IMR-90 (cell line): Measurements from ENCODE around the gene TES. TPM values are rescaled to one million over a fixed set of nuclear protein-coding genes. Genes with fewer than 3 reads are reported as not detected.

Source experiments
- ATAC-seq: fragments of 200-7000 bp; cut with Tn5 transposase; 2 replicates; pipeline ENCODE4 v1.9.1; 2020; ENCODE audit warnings: low read depth, mild to moderate bottlenecking, moderate library complexity
- BruUV-seq: library from RNA; stranded (reverse); fragments of 400-500 nt; replicated peaks from 2 replicates; lab custom pipeline; 2021; lab: Mats Ljungman, UMichigan
- CTCF ChIA-PET: fragments of 300-600 bp; formaldehyde crosslinking; extraction: SDS; loops from one replicate; lab custom pipeline; 2021; ENCODE audit warnings: antibody characterized with exemption; lab: Yijun Ruan, JAX
- POLR2A ChIA-PET: fragments of 300-600 bp; sonication (Branson Sonifier 250); formaldehyde crosslinking; loops from one replicate; lab custom pipeline; 2022; ENCODE audit warnings: antibody characterized with exemption; ENCODE audit not compliant: unreplicated experiment; lab: Charles Lee
- DNase-seq: peaks from one replicate; pipeline ENCODE4 v3.0.0; 2013
- H2AFZ ChIP-seq: replicated peaks from 2 replicates; pipeline ENCODE3; 2013; ENCODE audit warnings: low read length, mild to moderate bottlenecking; ENCODE audit not compliant: poor library complexity
- H2AK5ac ChIP-seq: 2 replicates; pipeline ENCODE4 v1.6.1; 2013; ENCODE audit warnings: low read depth, low read length, inconsistent platforms
- H2AK9ac ChIP-seq: replicated peaks from 2 replicates; pipeline ENCODE3; 2013; ENCODE audit warnings: mild to moderate bottlenecking, low read depth, low read length, moderate library complexity; ENCODE audit not compliant: poor library complexity
- H2BK120ac ChIP-seq: 2 replicates; pipeline ENCODE4 v1.6.1; 2013; ENCODE audit warnings: low read depth, low read length, inconsistent platforms
- H2BK15ac ChIP-seq: 3 replicates; pipeline ENCODE4 v1.6.1; 2013; ENCODE audit warnings: low read depth, low read length, inconsistent platforms
- H2BK20ac ChIP-seq: 2 replicates; pipeline ENCODE4 v1.6.1; 2013; ENCODE audit warnings: low read depth, mild to moderate bottlenecking, inconsistent platforms, low read length, moderate library complexity
- H2BK5ac ChIP-seq: 2 replicates; pipeline ENCODE4 v1.6.1; 2013; ENCODE audit warnings: mild to moderate bottlenecking, low read depth, low read length, inconsistent platforms; ENCODE audit not compliant: poor library complexity, severe bottlenecking
- H3K14ac ChIP-seq: replicated peaks from 2 replicates; pipeline ENCODE4 v1.6.1; 2013; ENCODE audit warnings: low read depth, low read length, inconsistent platforms
- H3K18ac ChIP-seq: 2 replicates; pipeline ENCODE4 v1.6.1; 2013; ENCODE audit warnings: low read depth, low read length, control low read depth
- H3K23ac ChIP-seq: 2 replicates; pipeline ENCODE4 v1.6.1; 2013; ENCODE audit warnings: low read depth, low read length, inconsistent platforms
- H3K27ac ChIP-seq: 2 replicates; pipeline ENCODE4 v1.5.1; 2013; ENCODE audit warnings: mild to moderate bottlenecking, control low read depth, low read length; ENCODE audit not compliant: insufficient read depth
- H3K27me3 ChIP-seq: 2 replicates; pipeline ENCODE4 v1.6.1; 2013; ENCODE audit warnings: low read length; ENCODE audit not compliant: control insufficient read depth, insufficient read depth
- H3K36me3 ChIP-seq: 2 replicates; pipeline ENCODE4 v1.6.1; 2013; ENCODE audit warnings: low read length, mixed read lengths; ENCODE audit not compliant: control insufficient read depth, insufficient read depth
- H3K4ac ChIP-seq: 2 replicates; pipeline ENCODE4 v1.6.1; 2013; ENCODE audit warnings: low read depth, low read length, inconsistent platforms
- H3K4me1 ChIP-seq: 2 replicates; pipeline ENCODE4 v1.6.1; 2013; ENCODE audit warnings: low read length, mixed read lengths; ENCODE audit not compliant: control insufficient read depth, insufficient read depth
- H3K4me2 ChIP-seq: 2 replicates; pipeline ENCODE4 v1.6.1; 2013; ENCODE audit warnings: low read depth, mild to moderate bottlenecking, control low read depth, low read length, moderate library complexity
- H3K4me3 ChIP-seq: 2 replicates; pipeline ENCODE4 v1.5.1; 2013; ENCODE audit warnings: low read depth, mild to moderate bottlenecking, control low read depth, low read length, moderate library complexity; ENCODE audit not compliant: insufficient read depth
- H3K56ac ChIP-seq: 2 replicates; pipeline ENCODE4 v1.6.1; 2013; ENCODE audit warnings: low read length, inconsistent platforms; ENCODE audit not compliant: insufficient read depth; ENCODE audit errors: extremely low read depth
- H3K79me1 ChIP-seq, 2 experiments: 2 replicates each; pipeline ENCODE4 v1.6.1; 2013; ENCODE audit warnings: low read length in 2 of 2, inconsistent platforms in 1 of 2, low read depth in 1 of 2
- H3K9ac ChIP-seq: 2 replicates; pipeline ENCODE4 v1.6.1; 2013; ENCODE audit warnings: low read depth, low read length, control low read depth
- H3K9me1 ChIP-seq: 2 replicates; pipeline ENCODE4 v1.6.1; 2013; ENCODE audit warnings: low read length, inconsistent platforms; ENCODE audit not compliant: insufficient read depth
- H3K9me3 ChIP-seq: 2 replicates; pipeline ENCODE4 v1.6.1; 2013; ENCODE audit warnings: low read length; ENCODE audit not compliant: control insufficient read depth, insufficient read depth
- H4K20me1 ChIP-seq: 2 replicates; pipeline ENCODE4 v1.6.1; 2013; ENCODE audit warnings: low read length, inconsistent platforms; ENCODE audit not compliant: insufficient read depth
- H4K5ac ChIP-seq: 2 replicates; pipeline ENCODE4 v1.6.1; 2013; ENCODE audit warnings: mild to moderate bottlenecking, low read depth, low read length, control low read depth
- H4K8ac ChIP-seq, 2 experiments: 2 replicates each; pipeline ENCODE4 v1.6.1; 2013; ENCODE audit warnings: low read depth in 2 of 2, low read length in 2 of 2, control low read depth in 1 of 2, inconsistent platforms in 1 of 2
- H4K91ac ChIP-seq: 2 replicates; pipeline ENCODE4 v1.6.1; 2013; ENCODE audit warnings: low read depth, low read length, inconsistent platforms; ENCODE audit not compliant: insufficient read depth
- BHLHE40 ChIP-seq: fragments of 150-350 bp; IDR thresholded peaks from 2 replicates; pipeline ENCODE4 v1.6.1; 2016; ENCODE audit warnings: mild to moderate bottlenecking, low read depth, low read length
- CEBPB ChIP-seq: IDR thresholded peaks from 2 replicates; pipeline ENCODE4 v1.6.1; 2012; ENCODE audit warnings: low read depth, low read length, improper control_type of control experiment
- CHD1 ChIP-seq: IDR thresholded peaks from 2 replicates; pipeline ENCODE4 v1.6.1; 2012; ENCODE audit warnings: low read depth, low read length, improper control_type of control experiment
- CTCF ChIP-seq: conservative IDR thresholded peaks from 2 replicates; pipeline ENCODE4 v1.5.1; 2012; ENCODE audit warnings: mild to moderate bottlenecking, low read depth, low read length, improper control_type of control experiment
- FOS ChIP-seq: fragments of 150-350 bp; IDR thresholded peaks from 2 replicates; pipeline ENCODE4 v1.6.1; 2016; ENCODE audit warnings: low read depth, low read length
- MAFK ChIP-seq: IDR thresholded peaks from 2 replicates; pipeline ENCODE4 v1.6.1; 2012; ENCODE audit warnings: low read depth, low read length, improper control_type of control experiment
- MAZ ChIP-seq: IDR thresholded peaks from 2 replicates; pipeline ENCODE4 v1.6.1; 2012; ENCODE audit warnings: low read depth, mild to moderate bottlenecking, low read length, improper control_type of control experiment, moderate library complexity, borderline replicate concordance
- MXI1 ChIP-seq: IDR thresholded peaks from 2 replicates; pipeline ENCODE4 v1.6.1; 2012; ENCODE audit warnings: low read depth, mild to moderate bottlenecking, low read length, moderate library complexity, borderline replicate concordance
- NFE2L2 ChIP-seq: fragments of 150-350 bp; IDR thresholded peaks from 2 replicates; pipeline ENCODE4 v1.6.1; 2016; ENCODE audit warnings: low read depth, mild to moderate bottlenecking, low read length
- POLR2A ChIP-seq: IDR thresholded peaks from 2 replicates; pipeline ENCODE4 v1.6.1; 2012; ENCODE audit warnings: mild to moderate bottlenecking, low read depth, low read length
- RAD21 ChIP-seq: IDR thresholded peaks from 2 replicates; pipeline ENCODE4 v1.6.1; 2012; ENCODE audit warnings: low read length, improper control_type of control experiment
- RCOR1 ChIP-seq: IDR thresholded peaks from 2 replicates; pipeline ENCODE4 v1.6.1; 2012; ENCODE audit warnings: mild to moderate bottlenecking, low read length, improper control_type of control experiment; ENCODE audit not compliant: insufficient replicate concordance
- RFX5 ChIP-seq: IDR thresholded peaks from 2 replicates; pipeline ENCODE4 v1.8.0; 2012; ENCODE audit warnings: low read depth, mild to moderate bottlenecking, low read length, moderate library complexity
- SMC3 ChIP-seq: fragments of 150-350 bp; IDR thresholded peaks from 2 replicates; pipeline ENCODE4 v1.6.1; 2016; ENCODE audit warnings: low read depth, mild to moderate bottlenecking, antibody characterized with exemption, low read length, moderate library complexity
- USF2 ChIP-seq: fragments of 150-350 bp; IDR thresholded peaks from 2 replicates; pipeline ENCODE4 v1.6.1; 2017; ENCODE audit warnings: mild to moderate bottlenecking, antibody characterized with exemption, low read length, low read depth
- WGBS, 2 experiments: methylation state at CpG; one replicate each; pipeline versions ENCODE4 v1.1.5 to v1.1.7; 2013; ENCODE audit warnings: missing lambda C conversion rate in 2 of 2; ENCODE audit not compliant: insufficient read length in 1 of 2; ENCODE audit errors: extremely low coverage in 2 of 2; 5-methylcytosine and 5-hydroxymethylcytosine counted together
- dilution Hi-C: fragments of 300-500 bp; cut with HindIII; formaldehyde crosslinking; loops from one replicate; pipeline ENCODE4 v1.14.3; 2018; ENCODE audit warnings: low sequenced_read_pairs; ENCODE audit not compliant: unreplicated experiment
- in situ Hi-C: fragments of 300-500 bp; cut with MboI; formaldehyde crosslinking; loops from 3 replicates; pipeline ENCODE4 v1.14.3; 2019; ENCODE audit warnings: low sequenced_read_pairs, inconsistent platforms, mixed read lengths
- intact Hi-C: fragments of 100-400 bp; cut with micrococcal nuclease; formaldehyde crosslinking; loops from 2 replicates; pipeline ENCODE4 v1.10.0; 2022
- polyA plus RNA-seq, 3 experiments: library from polyadenylated mRNA; depleted of rRNA; stranded (reverse); fragments of >200 nt; gene quantifications; 2 replicates each; pipeline ENCODE4 v1.2.3, GENCODE V29; 2012; ENCODE audit warnings: low replicate concordance in 1 of 3
- total RNA-seq: library from RNA; depleted of rRNA; stranded (reverse); fragments of >200 nt; gene quantifications from 2 replicates; pipeline ENCODE4 v1.2.3, GENCODE V29; 2012
- TF ChIP-seq, protein P1 (sequence below): fragments of 150-350 bp; IDR thresholded peaks from 2 replicates; pipeline ENCODE4 v1.6.1; 2016; ENCODE audit warnings: low read depth, mild to moderate bottlenecking, low read length, moderate library complexity, borderline replicate concordance

TES gene
- total and polyA plus RNA-seq, 2 of the 4 experiments (the other 2 are of a cell fraction), result 54.0 to 83.3 TPM

GRCh38 chr7:116242178-116242577 is 31.8 kb downstream of the TES start:
- no peak overlapping the region for H2AFZ ChIP-seq
- H3K23ac ChIP-seq, result no peak overlapping the region
- H3K27ac ChIP-seq, result no peak overlapping the region
- peak; percentile 51 for DNase-seq
- H3K14ac ChIP-seq, result no peak overlapping the region
- no peak overlapping the region for H3K4ac ChIP-seq
- no peak overlapping the region for H3K18ac ChIP-seq
- H3K9me1 ChIP-seq, result no peaks in the 10 kb centered on the region; the same call in 1 of the 2 replicates
- no peak overlapping the region for H3K4me3 ChIP-seq
- intact Hi-C loops, result loop anchor here (1.0 to 2.0 kb wide), 2 partner anchors 347 to 567 kb away; no protein-coding TSS in a partner anchor
- peak; percentile 69 for ATAC-seq
- in situ Hi-C loops, result no loop called here
- H3K4me1 ChIP-seq, result peaks cover 2% of the 10 kb centered on the region; the same call in 1 of the 2 replicates
- peaks cover 35 to 46% of the 10 kb centered on the region in 2 experiments for H3K79me1 ChIP-seq
- ChIA-PET POLR2A (no interaction called here), CTCF (interaction anchor here (1.2 kb wide), 1 partner anchor 284 kb away, joined by 3 read pairs; no protein-coding TSS in a partner anchor)
- no peak overlapping the region for H4K5ac ChIP-seq
- no TSS peak for BruUV-seq
- no peak overlapping the region for H4K8ac ChIP-seq
- H4K20me1 ChIP-seq, result no peaks in the 10 kb centered on the region
- H3K56ac ChIP-seq, result no peak overlapping the region
- H3K9ac ChIP-seq, result no peak overlapping the region
- H2BK120ac ChIP-seq, result no peak overlapping the region
- TF ChIP-seq MAZ (no peak), CHD1 (no peak), RFX5 (no peak), POLR2A (no peak), FOS (no peak), BHLHE40 (no peak), CEBPB (no peak), RAD21 (peak; percentile 44), MXI1 (no peak), MAFK (no peak), USF2 (no peak), SMC3 (peak; percentile 33; the same call in 1 of the 2 replicates), NFE2L2 (no peak), CTCF (peak; percentile 54), RCOR1 (no peak)
- TF ChIP-seq, protein P1, sequence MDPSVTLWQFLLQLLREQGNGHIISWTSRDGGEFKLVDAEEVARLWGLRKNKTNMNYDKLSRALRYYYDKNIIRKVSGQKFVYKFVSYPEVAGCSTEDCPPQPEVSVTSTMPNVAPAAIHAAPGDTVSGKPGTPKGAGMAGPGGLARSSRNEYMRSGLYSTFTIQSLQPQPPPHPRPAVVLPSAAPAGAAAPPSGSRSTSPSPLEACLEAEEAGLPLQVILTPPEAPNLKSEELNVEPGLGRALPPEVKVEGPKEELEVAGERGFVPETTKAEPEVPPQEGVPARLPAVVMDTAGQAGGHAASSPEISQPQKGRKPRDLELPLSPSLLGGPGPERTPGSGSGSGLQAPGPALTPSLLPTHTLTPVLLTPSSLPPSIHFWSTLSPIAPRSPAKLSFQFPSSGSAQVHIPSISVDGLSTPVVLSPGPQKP, result no peak
- no peak overlapping the region for H3K4me2 ChIP-seq
- WGBS, 2 experiments, result no CpG with 5 or more reads among the region's 1 CpG
- H2BK5ac ChIP-seq, result no peak overlapping the region
- H2AK9ac ChIP-seq, result no peak overlapping the region
- H4K91ac ChIP-seq, result no peak overlapping the region
- H3K27me3 ChIP-seq, result no peaks in the 10 kb centered on the region
- dilution Hi-C loops, result no loop called here
- no peak overlapping the region for H2BK15ac ChIP-seq
- H3K9me3 ChIP-seq, result peaks cover 2% of the 10 kb centered on the region; the same call in 1 of the 2 replicates
- no peak overlapping the region for H2AK5ac ChIP-seq
- no peak overlapping the region for H2BK20ac ChIP-seq
- H3K36me3 ChIP-seq, result peaks cover 9% of the 10 kb centered on the region; the same call in 1 of the 2 replicates
